K562 (cell line): ENCODE results near the gene ATP5F1A. TPM values are rescaled to one million over a fixed set of nuclear protein-coding genes. Genes with fewer than 3 reads are reported as not detected.
A peak's percentile ranks its signal among the peaks of the same experiment; 100 is the strongest.

Experiments
- ATAC-seq: fragments of 200-7000 bp; cut with Tn5 transposase; 3 replicates; pipeline ENCODE4 v1.9.1; 2020; ENCODE audit warnings: moderate library complexity
- BruUV-seq: library from RNA; stranded (reverse); fragments of 400-500 nt; replicated peaks from 2 replicates; lab custom pipeline; 2021; lab: Mats Ljungman, UMichigan
- CTCF ChIA-PET: fragments of 300-600 bp; formaldehyde crosslinking; extraction: SDS; loops from one replicate; lab custom pipeline; 2021; ENCODE audit warnings: low intra/inter-chr PET ratio; lab: Yijun Ruan, JAX
- POLR2A ChIA-PET: fragments of 300-600, 350-650 bp; sonication (Branson Sonifier 250); formaldehyde crosslinking; extraction: SDS; loops from one replicate; lab custom pipeline; 2021; ENCODE audit warnings: antibody characterized with exemption, inconsistent platforms; lab: Yijun Ruan, JAX
- DNase-seq, 4 experiments: peaks; one replicate each; pipeline versions ENCODE4 v3.0.0 to v3.0.0-alpha.2; 2011 to 2018; ENCODE audit warnings: low spot score in 3 of 4, mixed read lengths in 3 of 4; ENCODE audit errors: extremely low read depth in 1 of 4
- FAIRE-seq: peaks from 2 replicates; lab custom pipeline; 2011; peaks lifted over from hg19 to GRCh38; lab: Jason Lieb, UNC
- H2AFZ ChIP-seq: 2 replicates; pipeline ENCODE4 v1.6.0; 2011; ENCODE audit warnings: low read depth, low read length, control low read depth, inconsistent platforms
- H3K27ac ChIP-seq: fragments of 200-600 bp; 3 replicates; pipeline ENCODE4 v1.8.0; 2011; ENCODE audit warnings: low read depth, mild to moderate bottlenecking, control low read depth, inconsistent platforms, low read length, moderate library complexity, mixed read lengths; ENCODE audit errors: extremely low read depth
- H3K27me3 ChIP-seq, 2 experiments: fragments of 300-600 bp in 1 of 2; 2 replicates in 1 of 2; 3 replicates in 1 of 2; pipeline versions ENCODE4 v1.6.0 to v1.8.0; 2011; ENCODE audit warnings: inconsistent platforms in 2 of 2, low read length in 2 of 2, mild to moderate bottlenecking in 1 of 2, mixed read lengths in 1 of 2, moderate library complexity in 1 of 2; ENCODE audit not compliant: control insufficient read depth in 2 of 2, insufficient read depth in 2 of 2
- H3K36me3 ChIP-seq: fragments of 300-600 bp; 3 replicates; pipeline ENCODE4 v1.8.0; 2011; ENCODE audit warnings: mild to moderate bottlenecking, low read length, inconsistent platforms; ENCODE audit not compliant: control insufficient read depth, insufficient read depth
- H3K4me1 ChIP-seq, 2 experiments: fragments of 200-600 bp in 1 of 2; replicated peaks in 1 of 2; 2 replicates in 1 of 2; 3 replicates in 1 of 2; pipeline versions ENCODE4 v1.5.1 to v1.8.0; 2011; ENCODE audit warnings: inconsistent platforms in 2 of 2, low read length in 2 of 2, mild to moderate bottlenecking in 1 of 2, mixed read lengths in 1 of 2, moderate library complexity in 1 of 2; ENCODE audit not compliant: control insufficient read depth in 2 of 2, insufficient read depth in 2 of 2
- H3K4me2 ChIP-seq: 2 replicates; pipeline ENCODE4 v1.6.1; 2011; ENCODE audit warnings: low read length, control low read depth, inconsistent platforms, mixed read lengths; ENCODE audit not compliant: insufficient read depth
- H3K4me3 ChIP-seq: fragments of 200-600 bp; sonication (generic), shearing (Covaris generic); 2 replicates; pipeline ENCODE4 v1.5.1; 2016; ENCODE audit warnings: control low read depth, inconsistent platforms
- H3K79me2 ChIP-seq: fragments of 200-600 bp; 3 replicates; pipeline ENCODE4 v1.8.0; 2011; ENCODE audit warnings: low read length, inconsistent platforms; ENCODE audit not compliant: control insufficient read depth, insufficient read depth
- H3K9ac ChIP-seq, 2 experiments: 2 replicates each; pipeline versions ENCODE4 v1.6.0 to v1.6.1; 2011; ENCODE audit warnings: low read depth in 2 of 2, low read length in 2 of 2, control low read depth in 1 of 2, inconsistent platforms in 1 of 2, mild to moderate bottlenecking in 1 of 2, mixed read lengths in 1 of 2; ENCODE audit not compliant: insufficient read depth in 1 of 2
- H3K9me1 ChIP-seq: one replicate; pipeline ENCODE4 v1.6.0; 2011; ENCODE audit warnings: inconsistent platforms, mild to moderate bottlenecking, low read length, moderate library complexity; ENCODE audit not compliant: control insufficient read depth, insufficient read depth
- H3K9me3 ChIP-seq: replicated peaks from 2 replicates; pipeline ENCODE4 v1.5.1; 2011; ENCODE audit warnings: low read depth, low read length, inconsistent platforms; ENCODE audit not compliant: control insufficient read depth, insufficient read depth
- H4K20me1 ChIP-seq: replicated peaks from 2 replicates; pipeline ENCODE4 v1.6.1; 2011; ENCODE audit warnings: low read length, inconsistent platforms, mixed read lengths; ENCODE audit not compliant: control insufficient read depth, insufficient read depth
- SREBF2 ChIP-seq: sonication (generic); formaldehyde crosslinking; IDR thresholded peaks from 2 replicates; pipeline ENCODE4 v1.4.0; 2020; ENCODE audit warnings: mild to moderate bottlenecking, missing genetic modification reagents
- TFAM ChIP-seq: fragments of 250-450 bp; sonication (Bioruptor Pico); conservative IDR thresholded peaks from 2 replicates; pipeline ENCODE4 v1.5.0; 2021; ENCODE audit warnings: mild to moderate bottlenecking, moderate library complexity
- ZNF133 ChIP-seq: fragments of 250-450 bp; sonication (Bioruptor Pico); IDR thresholded peaks from 2 replicates; pipeline ENCODE4 v1.4.0; 2020; ENCODE audit warnings: mild to moderate bottlenecking
- WGBS: fragments of 100-300 bp; shearing (Covaris generic); methylation state at CpG from one replicate; pipeline ENCODE4 v1.1.6; 2016; ENCODE audit warnings: low coverage, mixed read lengths; ENCODE audit not compliant: insufficient coverage; ENCODE audit errors: missing lambda C conversion rate; 5-methylcytosine and 5-hydroxymethylcytosine counted together
- in situ Hi-C: fragments of 300-500 bp; cut with MboI; formaldehyde crosslinking; loops from 4 replicates; pipeline ENCODE4 v1.15.0; 2018; ENCODE audit warnings: inconsistent platforms, mixed read lengths
- intact Hi-C: fragments of 100-400 bp; cut with micrococcal nuclease; formaldehyde crosslinking; loops from 2 replicates; pipeline ENCODE4 v1.14.2; 2022
- polyA plus RNA-seq, 8 experiments: library from polyadenylated mRNA; depleted of rRNA in 4 of 8; stranded (reverse) in 5 of 8; unstranded in 3 of 8; fragments of >200 nt; fragmentation: Nextera tagmentation in 2 of 8; fragmentation: Illumina TruSeq in 1 of 8; extraction: Ambion mirVana in 2 of 8; extraction: Trizol in 1 of 8; gene quantifications; 2 replicates each; pipeline versions ENCODE4 v1.2.1 to v1.2.3, GENCODE V29; 2011 to 2014; ENCODE audit warnings: inconsistent platforms in 1 of 8, missing spikeins in 1 of 8
- total RNA-seq, 7 experiments: library from RNA; depleted of rRNA in 6 of 7; stranded (reverse); fragments of >200 nt in 6 of 7; fragmentation: Illumina TruSeq in 2 of 7; extraction: Trizol in 2 of 7; gene quantifications; 2 replicates each; pipeline versions ENCODE4 v1.2.1 to v1.2.3, GENCODE V29; 2011 to 2021; ENCODE audit warnings: low replicate concordance in 1 of 7
- TF ChIP-seq, protein P1 (sequence below): fragments of 450-650 bp; formaldehyde crosslinking; IDR thresholded peaks from 2 replicates; pipeline ENCODE4 v1.4.0; 2022; ENCODE audit warnings: missing genetic modification characterization

Gene ATP5F1A
- total and polyA plus RNA-seq, 9 of the 15 experiments (the other 6 are each of a cell fraction or from before 2014, with no cell fraction given), result 377 to 762 (median 490) TPM

DNA sequence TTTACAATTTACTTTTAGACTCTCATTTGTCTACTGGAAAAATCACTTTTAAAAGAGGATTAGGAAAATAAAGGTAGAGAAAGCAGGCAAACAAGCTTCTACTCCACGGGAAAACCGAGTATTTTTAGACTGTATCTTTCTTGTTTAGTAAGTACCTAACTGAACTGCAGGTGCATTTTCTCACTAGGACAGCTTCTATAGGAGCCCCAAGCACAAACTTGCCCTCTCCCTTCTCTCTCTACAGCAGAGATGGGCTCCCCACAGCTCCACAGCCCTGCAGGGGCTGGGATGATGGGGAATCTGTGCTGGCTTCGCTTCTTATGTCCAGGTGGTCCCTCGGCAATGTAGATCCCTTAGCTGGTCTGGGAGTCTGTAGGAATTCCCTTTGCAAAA, 42.3 kb downstream of the ATP5F1A start:
- DNase-seq, result no peak
- peak; percentile 10; the same call in 2 of the 3 replicates for ATAC-seq
- H3K9me1 ChIP-seq, result no peaks in the 10 kb centered on the region
- TF ChIP-seq ZNF133 (CRISPR knock-in tag) (no peak), TFAM (CRISPR knock-in tag) (no peak), SREBF2 (CRISPR knock-in tag) (no peak)
- TF ChIP-seq, protein P1, sequence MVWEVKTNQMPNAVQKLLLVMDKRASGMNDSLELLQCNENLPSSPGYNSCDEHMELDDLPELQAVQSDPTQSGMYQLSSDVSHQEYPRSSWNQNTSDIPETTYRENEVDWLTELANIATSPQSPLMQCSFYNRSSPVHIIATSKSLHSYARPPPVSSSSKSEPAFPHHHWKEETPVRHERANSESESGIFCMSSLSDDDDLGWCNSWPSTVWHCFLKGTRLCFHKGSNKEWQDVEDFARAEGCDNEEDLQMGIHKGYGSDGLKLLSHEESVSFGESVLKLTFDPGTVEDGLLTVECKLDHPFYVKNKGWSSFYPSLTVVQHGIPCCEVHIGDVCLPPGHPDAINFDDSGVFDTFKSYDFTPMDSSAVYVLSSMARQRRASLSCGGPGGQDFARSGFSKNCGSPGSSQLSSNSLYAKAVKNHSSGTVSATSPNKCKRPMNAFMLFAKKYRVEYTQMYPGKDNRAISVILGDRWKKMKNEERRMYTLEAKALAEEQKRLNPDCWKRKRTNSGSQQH (CRISPR knock-in tag), result no peak
- peaks cover 4% of the 10 kb centered on the region; the same call in 1 of the 3 replicates for H3K36me3 ChIP-seq
- H3K79me2 ChIP-seq, result peaks cover 41% of the 10 kb centered on the region
- intact Hi-C loops (no loop called here), in situ Hi-C loops (no loop called here)
- BruUV-seq, result no TSS peak
- WGBS, result 17% methylated on average over 3 of the region's 4 CpGs
- ChIA-PET CTCF (no interaction called here), POLR2A (interaction anchor here (0.6 to 0.7 kb wide), 4 partner anchors 10 to 46 kb away, joined by 3 to 4 read pairs (median 4); no protein-coding TSS in a partner anchor)
- no peak overlapping the region for H3K9ac ChIP-seq
- H2AFZ ChIP-seq, result no peak overlapping the region
- no peaks in the 10 kb centered on the region for H4K20me1 ChIP-seq
- no peak overlapping the region; the same call in 2 of the 3 replicates for H3K27ac ChIP-seq
- no peaks in the 10 kb centered on the region for H3K27me3 ChIP-seq
- H3K4me2 ChIP-seq, result no peak overlapping the region; the same call in 1 of the 2 replicates
- H3K9me3 ChIP-seq, result no peaks in the 10 kb centered on the region
- peaks cover 10 to 37% of the 10 kb centered on the region in 2 experiments; a peak in 4 of 5 replicates for H3K4me1 ChIP-seq
- FAIRE-seq, result no peak
- H3K4me3 ChIP-seq, result no peak overlapping the region
